NOMO-1 (cell line): ENCODE data around the gene ZNF785.
A peak's percentile ranks its signal among the peaks of the same experiment; 100 is the strongest.
"Not testable (repeated sequence)": the region's sequence is repeated elsewhere in the genome, so short reads cannot be mapped to it uniquely, and the experiment has no call there.

ENCODE experiments used
- DNase-seq, 2 experiments: peaks; one replicate each; lab custom pipeline; 2025; ENCODE audit not compliant: unreplicated experiment in 2 of 2; lab: John Stamatoyannopoulos, UW

Gene ZNF785

DNA sequence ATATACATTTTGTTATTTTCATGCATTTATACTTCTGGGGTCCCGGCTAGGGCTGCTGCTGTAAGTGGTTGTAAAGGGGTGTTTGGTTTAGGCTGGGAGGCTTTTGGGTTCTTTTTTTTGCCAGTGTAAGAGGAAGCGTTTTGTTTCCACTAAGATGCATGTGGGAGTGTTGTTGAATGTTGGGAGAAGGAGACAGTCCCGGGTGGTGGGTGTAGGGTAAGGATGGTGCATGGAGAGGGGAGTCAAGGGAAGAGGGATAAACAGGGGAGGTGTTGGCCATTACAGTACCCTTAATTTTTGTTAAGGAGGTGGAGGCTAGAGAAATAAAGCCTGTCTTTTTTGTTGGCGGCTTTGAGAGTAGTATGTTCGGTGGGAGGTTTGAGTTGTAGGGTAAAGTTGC lies 42.4 kb downstream of the ZNF785 start:
- DNase-seq: no peak

DNA sequence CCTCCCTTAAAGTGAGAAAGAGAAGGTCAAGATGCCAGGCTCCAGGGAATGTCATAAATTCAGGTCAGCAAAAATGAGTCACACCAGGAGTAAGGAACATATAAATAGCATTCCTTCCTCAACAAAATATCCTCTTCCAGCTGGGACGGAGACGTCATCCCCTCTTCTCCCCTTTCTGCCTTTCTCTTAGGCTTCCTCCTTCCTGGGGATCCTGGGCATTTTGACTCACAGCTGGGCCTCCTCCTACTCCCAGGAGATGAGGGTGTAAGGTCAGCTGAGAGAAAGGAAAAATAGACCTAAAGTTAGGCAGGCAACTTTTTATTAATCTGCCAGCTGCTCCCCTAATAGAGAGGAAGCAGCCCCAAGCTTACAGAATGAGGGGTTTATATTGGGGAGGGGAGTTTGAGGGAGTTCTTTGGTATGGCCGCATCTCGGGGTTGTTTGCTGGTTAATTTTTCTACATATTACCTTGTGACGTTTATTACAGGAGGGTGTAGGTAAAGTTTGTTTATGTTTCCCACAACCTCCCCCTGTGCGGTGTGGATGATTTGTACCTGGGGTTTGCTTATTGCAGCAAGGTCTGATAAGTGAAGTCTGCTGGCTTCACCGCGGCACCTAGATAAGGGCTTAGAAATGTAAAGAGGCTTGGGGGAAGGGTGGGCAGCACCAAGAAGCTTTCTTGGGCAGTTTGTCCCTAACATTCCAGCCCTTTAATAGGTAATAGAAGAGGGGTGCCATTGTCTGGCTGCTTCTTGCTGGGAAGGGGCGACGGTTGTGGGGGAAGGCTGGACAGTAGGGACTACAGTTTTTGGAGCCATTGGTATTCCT lies 43.8 kb downstream of the ZNF785 start:
- no peak for DNase-seq

DNA sequence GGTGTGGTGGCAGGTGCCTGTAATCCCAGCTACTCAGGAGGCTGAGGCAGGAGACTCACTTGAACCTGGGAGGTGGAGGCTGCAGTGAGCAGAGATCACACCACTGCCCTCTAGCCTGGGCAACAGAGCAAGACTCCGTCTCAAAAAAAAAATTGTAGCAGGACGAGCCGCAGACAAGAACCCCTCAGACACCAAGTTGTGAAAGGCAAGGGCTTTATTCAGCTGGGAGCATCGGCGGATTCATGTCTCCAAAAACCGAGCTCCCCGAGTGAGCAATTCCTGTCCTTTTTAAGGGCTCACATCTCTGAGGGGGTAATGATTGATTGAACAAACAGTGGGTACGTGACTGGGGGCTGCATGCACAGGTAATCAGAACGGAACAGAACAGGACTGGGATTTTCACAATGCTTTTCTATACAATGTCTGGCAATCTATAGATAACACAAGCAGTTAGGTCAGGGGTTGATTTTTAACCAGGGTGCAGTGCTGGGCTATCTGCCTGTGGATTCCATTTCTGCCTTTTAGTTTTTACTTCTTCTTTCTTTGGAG lies 44.5 kb downstream of the ZNF785 start:
- DNase-seq: not testable (repeated sequence)

DNA sequence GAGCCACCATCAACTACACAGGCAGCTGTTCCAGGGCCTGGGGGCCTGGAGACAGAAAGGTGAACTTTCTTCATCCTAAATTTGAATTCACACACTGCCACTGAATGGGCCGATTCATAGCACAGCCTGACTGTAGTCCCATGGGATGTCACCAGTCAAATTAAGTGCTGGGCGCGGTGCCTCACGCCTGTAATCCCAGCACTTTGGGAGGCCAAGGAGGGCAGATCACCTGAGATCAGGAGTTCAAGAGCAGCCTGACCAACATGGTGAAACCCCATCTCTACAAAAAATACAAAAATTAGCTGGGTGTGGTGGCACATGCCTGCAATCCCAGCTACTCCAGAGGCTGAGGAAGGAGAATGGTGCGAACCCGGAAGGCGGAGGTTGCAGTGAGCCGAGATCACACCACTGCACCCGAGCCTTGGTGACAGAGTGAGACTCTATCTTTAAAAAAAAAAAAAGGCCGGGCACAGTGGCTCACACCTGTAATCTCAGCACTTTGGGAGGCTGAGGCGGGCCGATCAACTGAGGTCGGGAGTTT lies 45.4 kb downstream of the ZNF785 start:
- DNase-seq: not testable (repeated sequence)

DNA sequence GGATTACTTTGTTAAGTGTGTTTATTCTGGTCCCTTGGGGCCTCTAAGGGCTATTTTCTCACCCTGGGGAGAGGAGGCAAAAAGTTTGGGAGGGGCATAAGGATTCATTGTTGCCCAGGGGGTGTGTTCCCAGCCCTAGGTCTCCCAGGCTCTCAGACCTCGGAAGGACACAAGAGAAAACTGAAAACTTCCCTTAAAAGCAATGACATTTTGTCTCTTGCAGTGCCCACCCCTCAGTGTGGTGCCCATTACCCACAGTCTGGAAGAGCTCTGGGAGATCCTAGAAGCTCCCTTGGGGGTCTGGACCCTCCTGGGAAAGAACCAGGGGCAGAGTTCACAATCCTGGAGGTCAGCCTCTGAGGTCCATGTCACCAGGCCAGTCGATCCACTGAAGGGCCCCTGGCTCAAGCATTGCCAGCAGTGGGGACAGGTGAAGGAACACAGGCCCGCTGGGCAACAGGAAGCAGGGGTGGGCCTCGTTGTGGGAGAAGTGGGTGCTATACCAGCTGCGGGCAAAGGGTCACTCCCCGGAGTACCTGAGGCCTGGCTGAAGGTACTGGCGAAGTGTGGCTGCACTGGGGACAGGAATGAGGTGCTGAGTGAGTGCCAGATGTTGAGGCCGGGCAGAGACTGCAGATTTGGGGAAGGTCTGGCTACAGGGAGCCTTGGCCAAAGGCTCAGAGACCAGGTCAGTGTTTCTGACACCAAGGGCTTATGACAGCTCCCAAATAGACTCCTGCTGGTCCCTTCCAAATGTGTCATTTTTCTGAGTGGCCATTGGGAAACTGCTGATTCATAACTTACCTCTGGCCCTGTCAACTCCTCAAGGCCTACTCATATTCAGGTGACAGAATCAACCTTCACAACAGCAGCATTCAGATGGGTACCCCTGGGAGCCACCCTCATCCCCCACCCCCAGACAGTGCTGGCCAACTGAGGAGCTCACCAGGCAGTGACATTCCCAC lies 46.2 kb downstream of the ZNF785 start:
- DNase-seq: no peak

DNA sequence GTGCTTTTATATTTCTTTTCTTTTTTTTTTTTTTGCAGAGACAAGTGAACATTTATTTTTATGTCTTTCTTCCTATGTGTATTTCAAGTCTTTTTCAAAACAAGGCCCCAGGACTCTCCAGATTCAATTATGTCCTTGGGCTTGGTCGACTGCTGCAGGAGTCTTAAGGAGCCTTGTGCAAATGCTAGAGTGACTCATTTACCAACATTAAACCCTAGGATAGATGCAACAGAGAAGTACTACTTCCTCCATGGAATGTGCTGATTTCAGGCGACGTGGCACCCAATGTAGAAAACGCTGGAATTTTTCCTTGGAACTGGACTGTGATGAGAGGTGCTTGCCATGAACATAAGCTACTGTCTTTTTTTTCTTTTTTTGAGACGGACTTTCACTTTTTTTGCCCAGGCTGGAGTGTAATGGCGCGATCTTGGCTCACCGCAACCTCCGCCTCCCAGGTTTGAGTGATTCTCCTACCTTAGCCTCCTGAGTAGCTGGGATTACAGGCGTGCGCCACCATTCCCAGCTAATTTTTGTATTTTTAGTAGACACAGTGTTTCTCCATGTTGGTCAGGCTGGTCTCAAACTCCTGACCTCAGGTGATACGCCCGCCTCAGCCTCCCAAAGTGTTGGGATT lies 49.0 kb downstream of the ZNF785 start:
- DNase-seq: not testable (repeated sequence)

DNA sequence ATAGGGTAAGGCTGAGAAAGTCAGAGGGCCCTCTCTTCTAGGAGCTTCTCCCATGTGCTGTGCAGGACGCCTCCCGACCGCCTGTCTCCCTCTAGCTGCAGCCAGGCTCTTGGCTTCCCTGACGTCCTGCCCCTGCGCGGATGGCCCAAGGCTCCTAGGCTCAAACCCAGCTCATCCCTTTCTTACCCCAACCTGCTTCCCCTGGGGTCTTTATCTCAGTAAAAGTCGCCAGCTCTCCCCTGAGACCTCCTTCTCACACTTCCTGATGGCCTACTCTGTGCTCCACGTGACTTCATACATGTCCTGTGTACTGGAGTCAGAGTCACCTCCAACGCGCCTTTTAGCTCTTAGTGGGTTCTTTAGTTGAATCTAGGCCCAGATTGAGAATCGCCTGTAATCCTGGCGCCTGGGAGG lies 49.7 kb downstream of the ZNF785 start:
- DNase-seq: peak; percentile 74 to 84

DNA sequence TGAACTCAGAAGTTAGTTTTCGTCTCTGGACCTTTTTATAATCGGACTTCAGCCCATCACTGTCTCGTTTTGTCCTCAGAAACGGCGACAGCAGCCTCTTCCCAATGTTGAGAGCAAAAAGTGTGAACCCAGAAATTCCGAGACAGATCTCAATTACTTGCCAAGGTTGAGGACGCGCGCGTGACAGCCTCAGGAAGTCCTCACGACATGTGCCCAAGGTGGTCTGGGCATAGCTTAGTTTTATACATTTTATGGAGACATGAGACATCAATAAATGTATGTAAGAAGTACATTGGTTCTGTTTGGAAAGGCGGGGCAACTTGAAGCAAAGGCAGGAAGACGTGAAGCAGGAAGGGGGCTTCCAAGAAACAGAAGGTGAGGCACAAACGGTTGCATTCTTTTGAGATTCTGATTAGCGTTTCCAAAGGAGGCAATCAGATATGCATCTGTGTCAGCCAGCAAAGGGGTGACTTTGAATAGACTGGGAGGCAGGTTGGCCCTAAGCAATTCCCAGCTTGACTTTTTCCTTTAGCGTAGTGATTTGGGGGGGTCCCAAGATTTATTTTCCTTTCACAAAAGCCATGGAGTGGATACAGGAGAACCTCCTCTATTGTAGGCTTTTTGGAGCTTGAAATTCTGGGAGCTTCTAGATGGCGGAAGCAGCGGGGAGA lies 50.3 kb downstream of the ZNF785 start:
- no peak for DNase-seq

DNA sequence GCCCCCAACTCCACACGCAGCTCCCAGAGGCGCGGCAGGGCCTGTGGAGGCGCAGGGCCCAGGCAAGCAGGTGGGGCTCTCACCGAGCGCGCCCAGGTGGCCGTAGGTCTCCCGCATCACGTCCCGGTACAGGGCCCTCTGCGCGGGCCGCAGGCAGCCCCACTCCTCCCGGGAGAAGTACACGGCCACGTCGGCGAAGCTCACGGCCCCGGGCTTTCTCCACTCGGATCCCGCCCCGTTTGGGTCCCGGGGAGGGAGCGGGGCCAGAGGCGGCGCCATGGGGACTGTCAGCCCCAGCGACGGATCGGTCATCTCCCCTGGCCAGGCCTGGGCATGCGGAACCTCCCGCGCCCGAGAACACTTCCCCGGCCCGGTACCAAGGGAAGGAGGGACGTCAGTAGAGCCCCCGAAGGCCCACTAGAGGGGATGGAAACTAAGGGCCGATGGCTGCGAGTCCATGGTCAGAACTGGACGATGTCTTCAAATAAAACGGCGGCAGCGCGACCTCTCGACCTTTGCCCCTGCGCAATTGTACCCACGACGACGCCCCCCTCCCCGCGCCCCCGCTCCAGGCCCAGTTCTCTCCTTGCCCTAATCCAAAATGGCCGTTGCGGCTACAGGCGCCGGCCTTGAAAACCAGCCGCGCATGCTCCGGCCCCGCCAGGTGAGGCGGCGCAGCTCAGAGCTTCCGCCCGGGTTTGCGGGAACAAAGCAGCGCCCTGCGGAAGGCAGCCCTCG lies 51.0 kb downstream of the ZNF785 start, which contains the start of gene ZNF747:
Gene ZNF747 (minus strand): TSS at position 491 of the 738 bp plus-strand sequence. CDS start 179 bp downstream, at position 312.
- DNase-seq: peak; percentile 76 to 85

DNA sequence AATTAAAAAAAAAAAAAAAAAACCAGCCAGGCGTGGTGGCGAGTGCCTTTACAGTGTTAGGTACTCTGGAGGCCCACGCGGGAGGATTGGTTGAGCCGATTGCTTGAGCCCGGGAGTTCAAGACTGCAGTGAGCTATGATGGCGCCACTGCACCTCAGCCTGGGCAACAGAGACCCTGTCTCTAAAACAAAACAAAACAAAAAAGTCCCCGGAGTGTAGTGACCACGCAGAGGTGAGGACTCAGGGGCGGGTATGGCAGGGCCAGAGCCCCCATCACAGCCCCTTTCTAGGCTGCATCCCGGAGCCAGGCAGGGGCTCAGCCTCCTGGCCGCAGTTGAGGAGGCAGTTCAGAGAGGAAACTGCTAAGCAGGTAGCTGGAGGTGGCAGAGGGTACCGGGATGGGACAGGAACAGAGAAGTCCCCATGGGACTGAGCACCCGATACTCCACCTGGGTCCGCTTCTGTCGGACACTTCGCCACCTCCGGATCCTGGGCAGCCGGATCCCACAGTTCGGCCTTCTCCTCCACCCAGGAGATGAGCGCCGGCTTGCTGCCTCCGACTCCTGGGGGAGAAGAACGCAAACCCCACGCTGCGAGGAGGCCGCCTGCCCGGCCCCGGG lies 51.6 kb downstream of the ZNF785 start:
- DNase-seq: no peak

DNA sequence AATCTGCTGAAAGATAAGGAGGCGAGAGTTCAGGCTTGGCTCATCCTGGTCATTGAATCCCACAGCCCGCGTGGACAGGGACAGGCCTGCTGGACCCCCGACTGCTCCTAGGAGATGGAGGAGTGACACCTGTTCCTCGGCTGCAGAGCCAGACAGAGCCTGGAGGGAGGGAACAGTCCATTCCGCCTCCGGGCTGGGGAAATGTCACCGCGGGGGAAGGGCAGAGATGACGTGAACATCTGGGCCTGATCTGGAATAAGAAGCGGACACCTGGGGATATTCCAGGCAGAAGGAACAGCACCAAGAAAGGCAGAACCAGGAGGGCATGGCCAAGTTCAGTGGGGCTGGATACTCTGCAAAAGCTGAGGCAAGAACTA lies 52.4 kb downstream of the ZNF785 start:
- no peak for DNase-seq

DNA sequence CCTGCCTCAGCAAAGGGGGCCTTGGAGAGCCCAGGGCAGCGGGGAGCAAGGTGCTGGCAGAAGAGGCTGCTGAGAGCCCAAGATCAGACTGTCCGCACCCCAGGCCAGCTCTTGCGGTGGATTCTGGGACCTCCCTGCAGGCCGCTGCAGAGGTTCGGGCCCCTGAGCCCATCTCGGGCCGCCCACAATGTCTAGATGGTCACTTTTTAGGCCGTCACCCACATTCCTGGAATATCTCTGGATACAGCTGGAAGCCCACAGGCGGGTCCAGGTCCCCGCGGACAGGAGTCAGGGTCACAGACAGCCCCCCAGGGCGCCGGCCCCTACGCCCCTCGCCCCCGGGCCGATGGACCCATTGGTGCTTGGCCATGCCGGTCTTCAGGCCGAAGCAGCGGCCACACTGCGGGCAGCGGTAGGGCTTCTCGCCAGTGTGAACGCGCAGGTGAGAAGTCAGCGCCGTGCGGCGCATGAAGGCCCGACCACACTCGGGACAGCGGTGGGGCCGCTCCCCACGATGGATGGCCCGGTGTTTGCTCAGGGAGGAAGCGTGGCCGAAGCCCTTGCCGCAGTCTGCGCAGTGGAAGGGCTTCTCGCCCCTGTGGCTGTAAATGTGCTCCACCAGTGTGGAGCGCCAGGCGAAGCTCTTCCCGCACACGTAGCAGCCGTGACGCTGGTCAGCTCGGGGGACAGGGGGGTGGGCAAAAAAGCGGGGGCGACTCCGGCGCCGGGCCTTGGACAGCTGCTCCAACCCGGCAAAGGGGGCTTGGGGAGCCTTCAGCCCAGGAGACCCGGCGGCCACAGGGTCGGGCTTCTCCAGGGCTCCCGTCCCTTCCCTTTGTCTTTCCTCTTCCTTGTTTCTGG lies 53.0 kb downstream of the ZNF785 start:
- DNase-seq: no peak
